HEK293 (cell line): ENCODE data around the gene ADAMTS20.

ENCODE experiments used
- KLF1 ChIP-seq: fragments of 450-650 bp; formaldehyde crosslinking; IDR thresholded peaks from 2 replicates; pipeline ENCODE4 v1.5.1; 2016; ENCODE audit warnings: missing biosample characterization, missing genetic modification characterization
- OVOL3 ChIP-seq: fragments of 450-650 bp; formaldehyde crosslinking; IDR thresholded peaks from 2 replicates; pipeline ENCODE4 v1.5.1; 2016; ENCODE audit warnings: missing biosample characterization, missing genetic modification characterization
- SCRT1 ChIP-seq: fragments of 450-650 bp; formaldehyde crosslinking; IDR thresholded peaks from 2 replicates; pipeline ENCODE4 v1.5.1; 2016; ENCODE audit warnings: missing biosample characterization, missing genetic modification characterization, borderline replicate concordance
- SETDB1 ChIP-seq: IDR thresholded peaks from one replicate; pipeline ENCODE4 v1.6.1; 2017; ENCODE audit warnings: mild to moderate bottlenecking, low read length, moderate library complexity, mixed read lengths; ENCODE audit not compliant: insufficient read length
- SP7 ChIP-seq: fragments of 450-650 bp; formaldehyde crosslinking; IDR thresholded peaks from 2 replicates; pipeline ENCODE4 v1.5.1; 2016; ENCODE audit warnings: missing biosample characterization, missing genetic modification characterization
- ZBTB48 ChIP-seq: fragments of 450-650 bp; formaldehyde crosslinking; IDR thresholded peaks from 2 replicates; pipeline ENCODE4 v1.5.1; 2016; ENCODE audit warnings: missing biosample characterization, missing genetic modification characterization
- ZBTB7A ChIP-seq: fragments of 450-650 bp; formaldehyde crosslinking; IDR thresholded peaks from 2 replicates; pipeline ENCODE4 v1.5.1; 2016; ENCODE audit warnings: low read depth, missing biosample characterization, missing genetic modification characterization
- ZNF133 ChIP-seq: fragments of 450-650 bp; formaldehyde crosslinking; IDR thresholded peaks from 2 replicates; pipeline ENCODE4 v1.5.1; 2016; ENCODE audit warnings: missing biosample characterization, missing genetic modification characterization
- ZNF16 ChIP-seq: fragments of 450-650 bp; formaldehyde crosslinking; IDR thresholded peaks from 2 replicates; pipeline ENCODE4 v1.5.1; 2016; ENCODE audit warnings: low read depth, missing biosample characterization, missing genetic modification characterization
- ZNF174 ChIP-seq: fragments of 450-650 bp; formaldehyde crosslinking; IDR thresholded peaks from 2 replicates; pipeline ENCODE4 v1.5.0; 2017; ENCODE audit warnings: missing biosample characterization, mild to moderate bottlenecking, missing genetic modification characterization
- ZNF214 ChIP-seq: fragments of 450-650 bp; formaldehyde crosslinking; IDR thresholded peaks from 2 replicates; pipeline ENCODE4 v1.5.1; 2017; ENCODE audit warnings: missing biosample characterization, mild to moderate bottlenecking, missing genetic modification characterization, borderline replicate concordance
- ZNF335 ChIP-seq: fragments of 450-650 bp; formaldehyde crosslinking; conservative IDR thresholded peaks from 2 replicates; pipeline ENCODE4 v1.5.1; 2016; ENCODE audit warnings: missing biosample characterization, missing genetic modification characterization
- ZNF341 ChIP-seq: fragments of 450-650 bp; formaldehyde crosslinking; IDR thresholded peaks from 2 replicates; pipeline ENCODE4; 2016; ENCODE audit warnings: low read depth, missing biosample characterization, missing genetic modification characterization
- ZNF404 ChIP-seq: fragments of 450-650 bp; formaldehyde crosslinking; IDR thresholded peaks from 2 replicates; pipeline ENCODE4 v1.5.1; 2017; ENCODE audit warnings: missing biosample characterization, missing genetic modification characterization
- ZNF423 ChIP-seq: fragments of 450-650 bp; formaldehyde crosslinking; IDR thresholded peaks from 2 replicates; pipeline ENCODE4 v1.5.1; 2016; ENCODE audit warnings: missing biosample characterization, missing genetic modification characterization
- ZNF48 ChIP-seq: fragments of 450-650 bp; formaldehyde crosslinking; IDR thresholded peaks from 2 replicates; pipeline ENCODE4 v1.5.1; 2016; ENCODE audit warnings: missing biosample characterization, missing genetic modification characterization
- ZNF514 ChIP-seq: fragments of 450-650 bp; formaldehyde crosslinking; IDR thresholded peaks from 2 replicates; pipeline ENCODE4 v1.5.1; 2016; ENCODE audit warnings: missing biosample characterization, missing genetic modification characterization
- ZNF596 ChIP-seq: fragments of 450-650 bp; IDR thresholded peaks from 2 replicates; pipeline ENCODE4 v1.5.0; 2018; ENCODE audit warnings: missing biosample characterization, mild to moderate bottlenecking, missing genetic modification characterization, moderate library complexity
- ZNF610 ChIP-seq: fragments of 450-650 bp; formaldehyde crosslinking; IDR thresholded peaks from 2 replicates; pipeline ENCODE4 v1.5.1; 2016; ENCODE audit warnings: missing biosample characterization, missing genetic modification characterization, borderline replicate concordance
- ZNF624 ChIP-seq: fragments of 450-650 bp; formaldehyde crosslinking; IDR thresholded peaks from 2 replicates; pipeline ENCODE4 v1.5.1; 2017; ENCODE audit warnings: missing biosample characterization, missing genetic modification characterization
- ZNF654 ChIP-seq: fragments of 450-650 bp; formaldehyde crosslinking; IDR thresholded peaks from 2 replicates; pipeline ENCODE4 v1.5.1; 2016; ENCODE audit warnings: low read depth, missing biosample characterization, missing genetic modification characterization
- ZNF660 ChIP-seq: fragments of 450-650 bp; IDR thresholded peaks from 2 replicates; pipeline ENCODE4 v1.5.1; 2018; ENCODE audit warnings: missing biosample characterization, mild to moderate bottlenecking, missing genetic modification characterization
- ZNF76 ChIP-seq: fragments of 450-650 bp; formaldehyde crosslinking; IDR thresholded peaks from 2 replicates; pipeline ENCODE4; 2016; ENCODE audit warnings: low read depth, missing biosample characterization, missing genetic modification characterization, borderline replicate concordance
- ZNF830 ChIP-seq: fragments of 450-650 bp; IDR thresholded peaks from 2 replicates; pipeline ENCODE4 v1.5.0; 2018; ENCODE audit warnings: missing biosample characterization, missing genetic modification characterization, low read depth, mild to moderate bottlenecking, moderate library complexity
- ZSCAN16 ChIP-seq: fragments of 450-650 bp; formaldehyde crosslinking; IDR thresholded peaks from 2 replicates; pipeline ENCODE4 v1.5.1; 2016; ENCODE audit warnings: missing biosample characterization, missing genetic modification characterization
- ZXDB ChIP-seq: fragments of 450-650 bp; formaldehyde crosslinking; IDR thresholded peaks from 2 replicates; pipeline ENCODE4 v1.5.1; 2016; ENCODE audit warnings: missing biosample characterization, missing genetic modification characterization
- TF ChIP-seq, protein P1 (sequence below): fragments of 450-650 bp; formaldehyde crosslinking; IDR thresholded peaks from 2 replicates; pipeline ENCODE4 v1.5.1; 2016; ENCODE audit warnings: missing biosample characterization, missing genetic modification characterization
- TF ChIP-seq, protein P2 (sequence below): fragments of 450-650 bp; formaldehyde crosslinking; IDR thresholded peaks from 2 replicates; pipeline ENCODE4 v1.5.1; 2017; ENCODE audit warnings: missing biosample characterization, missing genetic modification characterization
- TF ChIP-seq, protein P3 (sequence below): fragments of 450-650 bp; formaldehyde crosslinking; IDR thresholded peaks from 2 replicates; pipeline ENCODE4 v1.5.1; 2016; ENCODE audit warnings: missing biosample characterization, missing genetic modification characterization
- TF ChIP-seq, protein P4 (sequence below): fragments of 450-650 bp; formaldehyde crosslinking; IDR thresholded peaks from 2 replicates; pipeline ENCODE4 v1.5.1; 2017; ENCODE audit warnings: missing biosample characterization, missing genetic modification characterization
- TF ChIP-seq, protein P5 (sequence below): fragments of 450-650 bp; IDR thresholded peaks from 2 replicates; pipeline ENCODE4 v1.5.1; 2018; ENCODE audit warnings: missing biosample characterization, mild to moderate bottlenecking, missing genetic modification characterization

ADAMTS20 gene

DNA sequence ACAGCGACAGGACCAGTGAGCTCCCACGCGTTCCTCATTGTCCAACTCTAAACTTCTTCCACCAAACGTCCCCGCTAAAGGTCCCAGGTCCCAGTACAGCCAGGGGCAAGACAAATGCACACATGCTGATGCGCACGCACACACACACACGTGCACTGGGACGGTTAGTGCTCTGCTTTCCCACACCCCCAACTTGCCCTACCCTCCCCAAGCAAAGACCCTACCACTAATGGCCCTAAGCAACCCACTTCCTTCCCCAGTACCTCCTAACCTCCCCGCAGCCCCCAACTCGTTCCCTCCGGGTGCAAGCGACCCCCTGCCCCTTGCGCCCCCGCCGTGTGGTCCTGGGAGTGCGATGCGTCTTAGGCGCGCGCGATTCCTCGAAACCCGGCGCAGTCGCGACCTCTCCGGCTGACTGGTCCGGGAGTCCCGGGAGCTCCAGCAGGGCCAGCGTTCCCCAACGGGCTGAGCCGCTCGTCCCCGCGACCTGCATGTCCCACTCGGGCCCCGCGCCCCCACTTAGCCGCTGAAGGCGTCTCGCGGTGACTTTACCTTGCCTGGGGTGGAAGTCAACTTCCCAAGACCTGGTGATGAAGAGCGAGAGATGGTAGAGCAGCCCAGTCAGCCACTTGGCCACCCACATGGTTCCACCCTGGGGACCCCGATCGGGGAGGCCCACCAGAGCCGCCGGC is 578 bp downstream of the ADAMTS20 start (continued):
- no peak for TF ChIP-seq ZBTB7A (tag by site-specific recombination)
- TF ChIP-seq, protein P1, sequence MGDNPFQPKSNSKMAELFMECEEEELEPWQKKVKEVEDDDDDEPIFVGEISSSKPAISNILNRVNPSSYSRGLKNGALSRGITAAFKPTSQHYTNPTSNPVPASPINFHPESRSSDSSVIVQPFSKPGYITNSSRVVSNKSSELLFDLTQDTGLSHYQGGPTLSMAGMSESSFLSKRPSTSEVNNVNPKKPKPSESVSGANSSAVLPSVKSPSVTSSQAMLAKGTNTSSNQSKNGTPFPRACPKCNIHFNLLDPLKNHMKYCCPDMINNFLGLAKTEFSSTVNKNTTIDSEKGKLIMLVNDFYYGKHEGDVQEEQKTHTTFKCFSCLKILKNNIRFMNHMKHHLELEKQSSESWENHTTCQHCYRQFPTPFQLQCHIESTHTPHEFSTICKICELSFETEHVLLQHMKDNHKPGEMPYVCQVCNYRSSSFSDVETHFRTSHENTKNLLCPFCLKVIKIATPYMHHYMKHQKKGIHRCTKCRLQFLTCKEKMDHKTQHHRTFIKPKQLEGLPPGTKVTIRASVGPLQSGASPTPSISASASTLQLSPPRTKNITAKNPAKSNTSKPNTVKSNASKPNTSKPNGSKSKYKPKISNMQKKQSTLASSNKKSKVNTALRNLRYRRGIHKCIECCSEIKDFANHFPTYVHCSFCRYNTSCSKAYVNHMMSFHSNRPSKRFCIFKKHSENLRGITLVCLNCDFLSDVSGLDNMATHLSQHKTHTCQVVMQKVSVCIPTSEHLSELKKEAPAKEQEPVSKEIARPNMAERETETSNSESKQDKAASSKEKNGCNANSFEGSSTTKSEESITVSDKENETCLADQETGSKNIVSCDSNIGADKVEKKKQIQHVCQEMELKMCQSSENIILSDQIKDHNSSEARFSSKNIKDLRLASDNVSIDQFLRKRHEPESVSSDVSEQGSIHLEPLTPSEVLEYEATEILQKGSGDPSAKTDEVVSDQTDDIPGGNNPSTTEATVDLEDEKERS = no peak
- no peak for TF ChIP-seq SCRT1 (tag by site-specific recombination)
- TF ChIP-seq ZNF514 (tag by site-specific recombination) = no peak
- TF ChIP-seq ZSCAN16 (tag by site-specific recombination) = no peak
- no peak for TF ChIP-seq ZNF654
- TF ChIP-seq ZNF214 = no peak
- TF ChIP-seq, protein P2, sequence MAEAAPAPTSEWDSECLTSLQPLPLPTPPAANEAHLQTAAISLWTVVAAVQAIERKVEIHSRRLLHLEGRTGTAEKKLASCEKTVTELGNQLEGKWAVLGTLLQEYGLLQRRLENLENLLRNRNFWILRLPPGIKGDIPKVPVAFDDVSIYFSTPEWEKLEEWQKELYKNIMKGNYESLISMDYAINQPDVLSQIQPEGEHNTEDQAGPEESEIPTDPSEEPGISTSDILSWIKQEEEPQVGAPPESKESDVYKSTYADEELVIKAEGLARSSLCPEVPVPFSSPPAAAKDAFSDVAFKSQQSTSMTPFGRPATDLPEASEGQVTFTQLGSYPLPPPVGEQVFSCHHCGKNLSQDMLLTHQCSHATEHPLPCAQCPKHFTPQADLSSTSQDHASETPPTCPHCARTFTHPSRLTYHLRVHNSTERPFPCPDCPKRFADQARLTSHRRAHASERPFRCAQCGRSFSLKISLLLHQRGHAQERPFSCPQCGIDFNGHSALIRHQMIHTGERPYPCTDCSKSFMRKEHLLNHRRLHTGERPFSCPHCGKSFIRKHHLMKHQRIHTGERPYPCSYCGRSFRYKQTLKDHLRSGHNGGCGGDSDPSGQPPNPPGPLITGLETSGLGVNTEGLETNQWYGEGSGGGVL = no peak
- TF ChIP-seq, protein P3, sequence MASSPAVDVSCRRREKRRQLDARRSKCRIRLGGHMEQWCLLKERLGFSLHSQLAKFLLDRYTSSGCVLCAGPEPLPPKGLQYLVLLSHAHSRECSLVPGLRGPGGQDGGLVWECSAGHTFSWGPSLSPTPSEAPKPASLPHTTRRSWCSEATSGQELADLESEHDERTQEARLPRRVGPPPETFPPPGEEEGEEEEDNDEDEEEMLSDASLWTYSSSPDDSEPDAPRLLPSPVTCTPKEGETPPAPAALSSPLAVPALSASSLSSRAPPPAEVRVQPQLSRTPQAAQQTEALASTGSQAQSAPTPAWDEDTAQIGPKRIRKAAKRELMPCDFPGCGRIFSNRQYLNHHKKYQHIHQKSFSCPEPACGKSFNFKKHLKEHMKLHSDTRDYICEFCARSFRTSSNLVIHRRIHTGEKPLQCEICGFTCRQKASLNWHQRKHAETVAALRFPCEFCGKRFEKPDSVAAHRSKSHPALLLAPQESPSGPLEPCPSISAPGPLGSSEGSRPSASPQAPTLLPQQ = no peak
- TF ChIP-seq ZNF660 (tag by site-specific recombination) = no peak
- TF ChIP-seq ZNF404 (tag by site-specific recombination) = no peak
- TF ChIP-seq ZNF830 (tag by site-specific recombination) = no peak
- no peak for TF ChIP-seq ZNF610 (tag by site-specific recombination)
- TF ChIP-seq ZNF335 (tag by site-specific recombination) = no peak
- TF ChIP-seq, protein P4, sequence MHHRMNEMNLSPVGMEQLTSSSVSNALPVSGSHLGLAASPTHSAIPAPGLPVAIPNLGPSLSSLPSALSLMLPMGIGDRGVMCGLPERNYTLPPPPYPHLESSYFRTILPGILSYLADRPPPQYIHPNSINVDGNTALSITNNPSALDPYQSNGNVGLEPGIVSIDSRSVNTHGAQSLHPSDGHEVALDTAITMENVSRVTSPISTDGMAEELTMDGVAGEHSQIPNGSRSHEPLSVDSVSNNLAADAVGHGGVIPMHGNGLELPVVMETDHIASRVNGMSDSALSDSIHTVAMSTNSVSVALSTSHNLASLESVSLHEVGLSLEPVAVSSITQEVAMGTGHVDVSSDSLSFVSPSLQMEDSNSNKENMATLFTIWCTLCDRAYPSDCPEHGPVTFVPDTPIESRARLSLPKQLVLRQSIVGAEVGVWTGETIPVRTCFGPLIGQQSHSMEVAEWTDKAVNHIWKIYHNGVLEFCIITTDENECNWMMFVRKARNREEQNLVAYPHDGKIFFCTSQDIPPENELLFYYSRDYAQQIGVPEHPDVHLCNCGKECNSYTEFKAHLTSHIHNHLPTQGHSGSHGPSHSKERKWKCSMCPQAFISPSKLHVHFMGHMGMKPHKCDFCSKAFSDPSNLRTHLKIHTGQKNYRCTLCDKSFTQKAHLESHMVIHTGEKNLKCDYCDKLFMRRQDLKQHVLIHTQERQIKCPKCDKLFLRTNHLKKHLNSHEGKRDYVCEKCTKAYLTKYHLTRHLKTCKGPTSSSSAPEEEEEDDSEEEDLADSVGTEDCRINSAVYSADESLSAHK (tag by site-specific recombination) = no peak
- TF ChIP-seq OVOL3 (tag by site-specific recombination) = no peak
- TF ChIP-seq SP7 = no peak
- no peak for TF ChIP-seq SETDB1
- TF ChIP-seq ZNF48 (tag by site-specific recombination) = no peak
- TF ChIP-seq, protein P5, sequence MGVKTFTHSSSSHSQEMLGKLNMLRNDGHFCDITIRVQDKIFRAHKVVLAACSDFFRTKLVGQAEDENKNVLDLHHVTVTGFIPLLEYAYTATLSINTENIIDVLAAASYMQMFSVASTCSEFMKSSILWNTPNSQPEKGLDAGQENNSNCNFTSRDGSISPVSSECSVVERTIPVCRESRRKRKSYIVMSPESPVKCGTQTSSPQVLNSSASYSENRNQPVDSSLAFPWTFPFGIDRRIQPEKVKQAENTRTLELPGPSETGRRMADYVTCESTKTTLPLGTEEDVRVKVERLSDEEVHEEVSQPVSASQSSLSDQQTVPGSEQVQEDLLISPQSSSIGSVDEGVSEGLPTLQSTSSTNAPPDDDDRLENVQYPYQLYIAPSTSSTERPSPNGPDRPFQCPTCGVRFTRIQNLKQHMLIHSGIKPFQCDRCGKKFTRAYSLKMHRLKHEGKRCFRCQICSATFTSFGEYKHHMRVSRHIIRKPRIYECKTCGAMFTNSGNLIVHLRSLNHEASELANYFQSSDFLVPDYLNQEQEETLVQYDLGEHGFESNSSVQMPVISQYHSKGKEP (tag by site-specific recombination) = no peak
- no peak for TF ChIP-seq ZNF624
- TF ChIP-seq ZNF16 (tag by site-specific recombination) = no peak
- no peak for TF ChIP-seq ZNF341 (tag by site-specific recombination)
- TF ChIP-seq ZBTB48 (tag by site-specific recombination) = peak; percentile 31; the same call in 1 of the 2 replicates
- TF ChIP-seq ZNF76 = 0 out of 2 replicates have a peak, but pooled peaks have one; percentile 31
- TF ChIP-seq ZNF596 (tag by site-specific recombination) = no peak
- no peak for TF ChIP-seq ZNF423 (tag by site-specific recombination)
- no peak for TF ChIP-seq ZNF174 (tag by site-specific recombination)
- no peak for TF ChIP-seq KLF1 (tag by site-specific recombination)
- no peak for TF ChIP-seq ZNF133 (tag by site-specific recombination)
- TF ChIP-seq ZXDB = no peak; the same call in 1 of the 2 replicates
